ENCODE measurements around the gene AKAP6.

AKAP6 gene

GRCh38 chr14:32846821-32847365 lies 517.8 kb downstream of the AKAP6 start:
- H3K27ac ChIP-seq (ENCODE audit: low read depth, low read length, severe bottlenecking): no peak overlapping the region
- no peaks in the 10 kb centered on the region for H3K9me3 ChIP-seq (ENCODE audit: control insufficient read depth, low read length)
- no peaks in the 10 kb centered on the region for H3K4me1 ChIP-seq (ENCODE audit: control insufficient read depth, insufficient read depth, low read length, poor library complexity, severe bottlenecking)
- H3K36me3 ChIP-seq (ENCODE audit: control insufficient read depth, insufficient read depth, low read length): no peaks in the 10 kb centered on the region
- WGBS, 2 experiments (ENCODE audit: insufficient coverage in 2 of 2): no CpG with 5 or more reads among the region's 2 CpGs
- no peak overlapping the region for H3K4me3 ChIP-seq (ENCODE audit: extremely low read depth, insufficient read depth, low read length, poor library complexity, severe bottlenecking)

DNA sequence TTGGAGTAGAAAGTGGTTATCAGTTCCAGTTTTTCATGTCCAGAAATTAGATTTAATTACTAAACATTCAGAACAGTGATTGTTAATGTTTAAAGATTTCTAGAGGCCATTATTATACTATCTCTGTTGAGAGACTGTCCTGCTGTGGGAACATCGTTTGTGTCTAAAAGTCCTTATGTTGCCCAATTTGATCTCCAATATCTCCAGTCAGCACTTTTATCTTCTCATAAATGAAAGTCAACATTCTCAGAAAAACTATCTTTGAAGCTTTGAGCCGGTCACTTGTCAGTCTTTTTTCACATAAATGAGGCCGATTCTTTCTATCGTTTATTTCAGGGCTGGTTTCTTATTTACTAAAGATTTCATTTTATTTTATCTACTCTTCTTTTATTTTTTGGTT lies 518.8 kb downstream of the AKAP6 start:
- no peak overlapping the region for H3K27ac ChIP-seq (ENCODE audit: low read depth, low read length, severe bottlenecking)
- 100% methylated on average over 1 to 2 of the region's 4 CpGs for WGBS, 2 experiments (ENCODE audit: insufficient coverage in 2 of 2)
- H3K9me3 ChIP-seq (ENCODE audit: control insufficient read depth, low read length): no peaks in the 10 kb centered on the region
- H3K4me1 ChIP-seq (ENCODE audit: control insufficient read depth, insufficient read depth, low read length, poor library complexity, severe bottlenecking): no peaks in the 10 kb centered on the region
- no peak overlapping the region for H3K4me3 ChIP-seq (ENCODE audit: extremely low read depth, insufficient read depth, low read length, poor library complexity, severe bottlenecking)
- H3K36me3 ChIP-seq (ENCODE audit: control insufficient read depth, insufficient read depth, low read length): no peaks in the 10 kb centered on the region

- 65 to 82% methylated on average over 4 to 5 of the region's 5 CpGs for WGBS, 2 experiments (ENCODE audit: insufficient coverage in 2 of 2)
- Histone ChIP-seq H3K36me3 (ENCODE audit: control insufficient read depth, insufficient read depth, low read length) (no peaks in the 10 kb centered on the region), H3K4me1 (ENCODE audit: control insufficient read depth, insufficient read depth, low read length, poor library complexity, severe bottlenecking) (no peaks in the 10 kb centered on the region), H3K4me3 (ENCODE audit: extremely low read depth, insufficient read depth, low read length, poor library complexity, severe bottlenecking) (no peak overlapping the region), H3K27ac (ENCODE audit: low read depth, low read length, severe bottlenecking) (no peak overlapping the region), H3K9me3 (ENCODE audit: control insufficient read depth, low read length) (no peaks in the 10 kb centered on the region)
These were observed 536.8 kb downstream of the AKAP6 start for GRCh38 chr14:32865827-32866376.

GRCh38 chr14:32883188-32883587 lies 554.1 kb downstream of the AKAP6 start:
- Histone ChIP-seq H3K4me1 (ENCODE audit: control insufficient read depth, insufficient read depth, low read length, poor library complexity, severe bottlenecking) (no peaks in the 10 kb centered on the region), H3K4me3 (ENCODE audit: extremely low read depth, insufficient read depth, low read length, poor library complexity, severe bottlenecking) (no peak overlapping the region), H3K9me3 (ENCODE audit: control insufficient read depth, low read length) (peaks cover 6% of the 10 kb centered on the region), H3K27ac (ENCODE audit: low read depth, low read length, severe bottlenecking) (no peak overlapping the region), H3K36me3 (ENCODE audit: control insufficient read depth, insufficient read depth, low read length) (no peaks in the 10 kb centered on the region)
- 72 to 84% methylated on average over 3 of the region's 3 CpGs for WGBS, 2 experiments (ENCODE audit: insufficient coverage in 2 of 2)

Measured in mesodermal cell (in vitro differentiated cells).